RWPE2 (cell line): ENCODE measurements around the gene VIM.

Experiments used
- ATAC-seq: fragments of 200-7000 bp; cut with Tn5 transposase; 3 replicates; pipeline ENCODE4 v1.9.1; 2021; ENCODE audit warnings: low read depth
- DNase-seq: peaks from one replicate; pipeline ENCODE4 v3.0.0-alpha.2; 2020; ENCODE audit warnings: low spot score
- H3K27ac ChIP-seq: fragments of 450-650 bp; 2 replicates; pipeline ENCODE4 v1.5.1; 2017; ENCODE audit warnings: mild to moderate bottlenecking; ENCODE audit not compliant: poor library complexity, severe bottlenecking
- H3K27me3 ChIP-seq: fragments of 250-450 bp; sonication (Bioruptor Pico); 2 replicates; pipeline ENCODE4 v1.5.1; 2021; ENCODE audit warnings: mild to moderate bottlenecking, moderate library complexity; ENCODE audit not compliant: insufficient read depth, poor library complexity, severe bottlenecking
- H3K36me3 ChIP-seq: fragments of 250-450 bp; sonication (Bioruptor Pico); 2 replicates; pipeline ENCODE4 v1.5.1; 2020; ENCODE audit warnings: low read depth, mild to moderate bottlenecking, moderate library complexity
- H3K4me1 ChIP-seq: fragments of 250-450 bp; sonication (Bioruptor Pico); 2 replicates; pipeline ENCODE4 v1.5.1; 2021; ENCODE audit warnings: mild to moderate bottlenecking, moderate library complexity; ENCODE audit not compliant: insufficient read depth, poor library complexity, severe bottlenecking
- H3K4me3 ChIP-seq: fragments of 250-450 bp; sonication (Bioruptor Pico); 2 replicates; pipeline ENCODE4 v1.5.1; 2021; ENCODE audit warnings: mild to moderate bottlenecking, moderate library complexity; ENCODE audit not compliant: severe bottlenecking
- H3K9me3 ChIP-seq: fragments of 250-450 bp; sonication (Bioruptor Pico); 2 replicates; pipeline ENCODE4 v1.5.1; 2021; ENCODE audit warnings: mild to moderate bottlenecking, moderate library complexity; ENCODE audit not compliant: severe bottlenecking
- TF ChIP-seq, protein P1 (sequence below): fragments of 450-650 bp; IDR thresholded peaks from one replicate; pipeline ENCODE4 v1.5.1; 2017; ENCODE audit warnings: mild to moderate bottlenecking, moderate library complexity; ENCODE audit not compliant: poor library complexity, severe bottlenecking

Gene VIM

GRCh38 chr10:17196573-17196972, 31.5 kb upstream of the VIM start:
- ATAC-seq = no peak
- TF ChIP-seq, protein P1, sequence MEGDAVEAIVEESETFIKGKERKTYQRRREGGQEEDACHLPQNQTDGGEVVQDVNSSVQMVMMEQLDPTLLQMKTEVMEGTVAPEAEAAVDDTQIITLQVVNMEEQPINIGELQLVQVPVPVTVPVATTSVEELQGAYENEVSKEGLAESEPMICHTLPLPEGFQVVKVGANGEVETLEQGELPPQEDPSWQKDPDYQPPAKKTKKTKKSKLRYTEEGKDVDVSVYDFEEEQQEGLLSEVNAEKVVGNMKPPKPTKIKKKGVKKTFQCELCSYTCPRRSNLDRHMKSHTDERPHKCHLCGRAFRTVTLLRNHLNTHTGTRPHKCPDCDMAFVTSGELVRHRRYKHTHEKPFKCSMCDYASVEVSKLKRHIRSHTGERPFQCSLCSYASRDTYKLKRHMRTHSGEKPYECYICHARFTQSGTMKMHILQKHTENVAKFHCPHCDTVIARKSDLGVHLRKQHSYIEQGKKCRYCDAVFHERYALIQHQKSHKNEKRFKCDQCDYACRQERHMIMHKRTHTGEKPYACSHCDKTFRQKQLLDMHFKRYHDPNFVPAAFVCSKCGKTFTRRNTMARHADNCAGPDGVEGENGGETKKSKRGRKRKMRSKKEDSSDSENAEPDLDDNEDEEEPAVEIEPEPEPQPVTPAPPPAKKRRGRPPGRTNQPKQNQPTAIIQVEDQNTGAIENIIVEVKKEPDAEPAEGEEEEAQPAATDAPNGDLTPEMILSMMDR = no peak
- Histone ChIP-seq H3K4me1 (peaks cover 12% of the 10 kb centered on the region), H3K27me3 (no peaks in the 10 kb centered on the region), H3K36me3 (no peaks in the 10 kb centered on the region), H3K4me3 (no peak overlapping the region), H3K27ac (no peak overlapping the region), H3K9me3 (no peaks in the 10 kb centered on the region)
- DNase-seq = no peak

GRCh38 chr10:17199351-17199804, 28.7 kb upstream of the VIM start:
- DNase-seq = no peak
- H3K9me3 ChIP-seq = no peaks in the 10 kb centered on the region
- H3K4me3 ChIP-seq = peak overlapping the region; percentile 61
- no peaks in the 10 kb centered on the region for H3K36me3 ChIP-seq
- peak overlapping the region; percentile 59 for H3K27ac ChIP-seq
- peaks cover 12% of the 10 kb centered on the region for H3K4me1 ChIP-seq
- H3K27me3 ChIP-seq = no peaks in the 10 kb centered on the region
- no peak for ATAC-seq
- TF ChIP-seq, protein P1 = no peak

DNA sequence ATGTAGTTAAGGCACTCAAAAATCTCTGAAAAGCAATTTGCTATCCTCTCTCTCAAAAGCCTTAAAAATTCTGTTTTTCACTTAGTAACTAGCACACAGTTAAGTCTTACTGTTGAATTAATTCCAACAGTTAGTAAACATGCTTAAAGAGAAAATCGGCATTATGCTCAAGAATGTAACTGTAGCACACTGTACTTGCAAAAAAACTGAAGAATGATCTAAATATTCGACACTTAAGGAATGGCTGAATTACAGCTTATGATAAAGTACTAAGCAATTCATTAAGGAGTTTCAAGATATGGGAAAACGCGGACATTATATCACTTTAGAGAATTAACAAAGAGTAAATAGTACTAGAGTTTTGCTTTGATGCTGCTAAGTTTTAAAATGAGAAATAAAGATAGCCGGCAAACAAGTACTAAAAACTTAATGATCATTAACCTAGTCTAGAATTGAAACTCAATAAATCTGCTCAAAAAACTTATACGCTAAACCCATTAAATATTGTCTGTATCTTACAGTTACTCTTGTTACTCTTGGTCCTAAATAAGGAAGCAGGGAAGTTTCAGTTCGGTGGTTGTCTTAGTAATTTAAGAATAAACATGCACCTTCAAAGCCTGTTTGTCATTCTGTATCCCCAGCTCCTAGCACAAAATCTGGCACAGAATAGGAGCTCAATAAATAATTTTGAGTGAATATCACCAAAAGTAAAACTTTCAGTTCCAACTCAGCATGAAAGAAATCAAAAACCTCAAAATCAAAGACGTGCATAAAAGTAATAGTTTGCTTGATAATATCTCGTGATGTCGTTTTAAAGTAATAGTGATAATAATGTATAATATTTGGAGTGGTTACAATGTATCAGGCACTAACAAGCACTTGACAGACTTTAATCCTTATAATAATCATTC, 27.8 kb upstream of the VIM start:
- Histone ChIP-seq H3K9me3 (no peaks in the 10 kb centered on the region), H3K27ac (peak overlapping the region; percentile 59), H3K36me3 (no peaks in the 10 kb centered on the region), H3K27me3 (no peaks in the 10 kb centered on the region), H3K4me1 (peaks cover 12% of the 10 kb centered on the region), H3K4me3 (peak overlapping the region; percentile 61)
- ATAC-seq = no peak
- TF ChIP-seq, protein P1 = no peak
- DNase-seq = no peak

- no peaks in the 10 kb centered on the region for H3K27me3 ChIP-seq
- H3K4me1 ChIP-seq = peaks cover 13% of the 10 kb centered on the region
- DNase-seq = peak; percentile 86
- no peaks in the 10 kb centered on the region for H3K9me3 ChIP-seq
- H3K36me3 ChIP-seq = no peaks in the 10 kb centered on the region
- TF ChIP-seq, protein P1 = peak; percentile 18
- H3K27ac ChIP-seq = peak within 1 kb of the TSS; percentile 59
- ATAC-seq = peak; percentile 98
- peak within 1 kb of the TSS; percentile 61 for H3K4me3 ChIP-seq
Measured at GRCh38 chr10:17200912-17201793, 26.9 kb upstream of the VIM start, which contains the start of gene TRDMT1. TSS of gene TRDMT1 (minus strand) at chr10:17201672. CDS start at chr10:17201634, 38 bp downstream.
